Measurements from ENCODE around the gene SLC2A1. TPM values are rescaled to one million over a fixed set of nuclear protein-coding genes. Genes with fewer than 3 reads are reported as not detected.
A peak's percentile ranks its signal among the peaks of the same experiment; 100 is the strongest.

SLC2A1 gene
- total RNA-seq, 2 donors from 2014 or later = 83.9 to 159 TPM

DNA sequence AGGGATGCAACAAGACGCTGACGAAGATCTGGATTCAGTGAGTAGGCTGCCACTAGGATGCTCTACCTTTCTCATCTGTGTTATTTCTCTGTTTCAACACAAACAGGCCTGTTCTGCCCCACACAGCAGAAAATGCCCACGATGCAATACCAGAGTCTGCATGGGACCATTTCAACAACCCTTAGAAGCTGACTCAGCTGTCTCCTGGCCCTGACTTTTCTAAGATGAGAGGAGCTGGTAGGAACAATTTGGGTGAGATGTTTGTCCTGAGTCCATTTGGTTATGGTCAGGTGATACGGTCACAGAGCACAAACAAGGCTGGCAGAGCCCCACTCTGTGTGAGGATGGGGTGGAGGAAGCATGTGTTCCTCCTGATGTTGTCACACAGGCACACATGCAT, 11.5 kb upstream of the SLC2A1 start:
- H3K4me1 ChIP-seq (replicated peaks) = no peaks in the 10 kb centered on the region
- H3K4me3 ChIP-seq = no peak overlapping the region
- intact Hi-C loops (cut with DNase I) = no loop called here
- TF ChIP-seq POLR2A (IDR thresholded peaks at IDR 0.05) (no peak), CTCF (IDR thresholded peaks at IDR 0.05) (no peak), POLR2AphosphoS5 (IDR thresholded peaks at IDR 0.05) (no peak)
- DNase-seq (ENCODE audit: low spot score) = no peak
- no peak overlapping the region for H3K27ac ChIP-seq
- no peaks in the 10 kb centered on the region for H3K36me3 ChIP-seq
- 94% methylated on average over 4 of the region's 4 CpGs for WGBS
- no peaks in the 10 kb centered on the region for H3K27me3 ChIP-seq (replicated peaks; ENCODE audit: insufficient read depth)
- no peaks in the 10 kb centered on the region for H3K9me3 ChIP-seq

DNA sequence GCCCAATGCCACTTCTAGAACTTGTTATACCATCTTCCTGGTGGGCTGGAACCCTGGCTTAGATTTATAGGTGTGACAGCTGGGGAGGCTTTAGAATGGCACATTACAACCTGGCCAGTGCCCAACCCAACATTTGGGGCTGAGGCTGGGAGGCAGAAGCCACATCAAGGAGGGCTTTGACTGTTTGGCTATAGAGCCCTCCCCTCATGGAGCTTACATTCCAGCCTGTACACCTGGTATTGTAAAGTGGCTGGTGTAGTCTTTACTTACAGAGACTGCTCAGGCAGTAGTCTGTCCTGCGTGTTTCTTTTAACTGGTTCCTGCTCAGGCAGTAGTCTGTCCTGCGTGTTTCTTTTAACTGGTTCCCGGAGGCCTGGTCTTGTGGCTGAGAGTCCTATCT, 10.0 kb upstream of the SLC2A1 start:
- no peak overlapping the region for H3K4me3 ChIP-seq
- no peaks in the 10 kb centered on the region for H3K36me3 ChIP-seq
- no peaks in the 10 kb centered on the region for H3K9me3 ChIP-seq
- H3K27ac ChIP-seq = no peak overlapping the region
- intact Hi-C loops (cut with DNase I) = no loop called here
- no peaks in the 10 kb centered on the region for H3K27me3 ChIP-seq (replicated peaks; ENCODE audit: insufficient read depth)
- no peaks in the 10 kb centered on the region for H3K4me1 ChIP-seq (replicated peaks)
- no peak for DNase-seq (ENCODE audit: low spot score)
- no peak for TF ChIP-seq CTCF (IDR thresholded peaks at IDR 0.05)
- TF ChIP-seq POLR2AphosphoS5 (IDR thresholded peaks at IDR 0.05) = no peak
- TF ChIP-seq POLR2A (IDR thresholded peaks at IDR 0.05) = no peak
- 91% methylated on average over 3 of the region's 3 CpGs for WGBS

GRCh38 chr1:42966688-42967612, 8.3 kb upstream of the SLC2A1 start:
- 48% methylated on average over 10 of the region's 10 CpGs for WGBS
- TF ChIP-seq POLR2AphosphoS5 (IDR thresholded peaks at IDR 0.05) (peak; percentile 91), CTCF (IDR thresholded peaks at IDR 0.05) (no peak), POLR2A (IDR thresholded peaks at IDR 0.05) (peak; percentile 50)
- Histone ChIP-seq H3K27me3 (replicated peaks; ENCODE audit: insufficient read depth) (no peaks in the 10 kb centered on the region), H3K27ac (no peak overlapping the region), H3K9me3 (no peaks in the 10 kb centered on the region), H3K36me3 (no peaks in the 10 kb centered on the region), H3K4me1 (replicated peaks) (no peaks in the 10 kb centered on the region), H3K4me3 (no peak overlapping the region)
- intact Hi-C loops (cut with DNase I) = no loop called here
- DNase-seq (ENCODE audit: low spot score) = peak; percentile 81

DNA sequence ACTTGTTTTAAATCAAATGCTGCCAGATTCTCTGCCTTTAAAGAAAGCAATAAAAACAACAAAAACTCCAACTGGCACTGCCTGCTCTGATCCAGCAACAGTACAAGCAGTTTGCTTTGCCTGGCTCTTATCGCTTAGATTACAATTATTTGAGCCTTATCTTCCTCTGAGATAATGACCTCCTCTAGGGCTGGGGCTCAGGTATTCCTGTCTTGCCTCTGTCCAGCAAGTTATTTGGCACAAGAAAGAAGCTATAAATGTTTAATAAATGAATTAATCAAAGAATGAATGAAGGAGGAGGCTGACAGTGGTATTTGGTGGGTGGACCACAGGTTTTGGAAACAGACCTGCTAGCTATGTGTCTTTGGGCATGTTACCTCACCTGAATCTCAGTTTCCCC, 6.7 kb upstream of the SLC2A1 start:
- H3K36me3 ChIP-seq = no peaks in the 10 kb centered on the region
- WGBS = 55% methylated on average over 1 of the region's 1 CpG
- H3K4me1 ChIP-seq (replicated peaks) = no peaks in the 10 kb centered on the region
- TF ChIP-seq POLR2AphosphoS5 (IDR thresholded peaks at IDR 0.05) = no peak
- no peak for TF ChIP-seq POLR2A (IDR thresholded peaks at IDR 0.05)
- no peak for TF ChIP-seq CTCF (IDR thresholded peaks at IDR 0.05)
- DNase-seq (ENCODE audit: low spot score) = no peak
- intact Hi-C loops (cut with DNase I) = no loop called here
- no peak overlapping the region for H3K4me3 ChIP-seq
- no peaks in the 10 kb centered on the region for H3K9me3 ChIP-seq
- H3K27ac ChIP-seq = no peak overlapping the region
- H3K27me3 ChIP-seq (replicated peaks; ENCODE audit: insufficient read depth) = no peaks in the 10 kb centered on the region
